HG03521 (cell line): Measurements from ENCODE around the gene WAC.
"Not testable (repeated sequence)": the region's sequence is repeated elsewhere in the genome, so short reads cannot be mapped to it uniquely, and the experiment has no call there.

ENCODE experiments used
- ATAC-seq: cut with Tn5 transposase; IDR thresholded peaks from one replicate; pipeline ENCODE4 v1.9.1; 2021; ENCODE audit warnings: mild to moderate bottlenecking, moderate library complexity; ENCODE audit not compliant: unreplicated experiment

WAC gene

DNA sequence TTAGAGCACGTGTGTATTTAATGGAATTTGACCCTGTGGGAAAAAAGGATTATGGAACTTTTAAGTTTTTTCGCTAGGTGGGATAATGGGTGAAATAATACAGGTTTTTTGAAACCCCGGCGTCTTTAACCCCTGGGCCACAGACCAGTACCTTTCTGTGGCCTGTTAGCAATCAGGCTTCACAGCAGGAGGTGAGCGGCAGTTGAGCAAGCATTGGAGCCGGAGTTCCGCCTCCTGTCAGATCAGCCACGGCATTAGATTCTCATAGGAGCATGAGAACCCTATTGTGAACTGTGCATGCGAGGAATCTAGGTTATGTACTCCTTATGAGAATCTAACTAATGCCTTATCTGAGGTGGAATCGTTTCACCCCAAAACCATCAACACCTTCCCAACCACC lies 28.6 kb downstream of the WAC start:
- ATAC-seq, result no peak

DNA sequence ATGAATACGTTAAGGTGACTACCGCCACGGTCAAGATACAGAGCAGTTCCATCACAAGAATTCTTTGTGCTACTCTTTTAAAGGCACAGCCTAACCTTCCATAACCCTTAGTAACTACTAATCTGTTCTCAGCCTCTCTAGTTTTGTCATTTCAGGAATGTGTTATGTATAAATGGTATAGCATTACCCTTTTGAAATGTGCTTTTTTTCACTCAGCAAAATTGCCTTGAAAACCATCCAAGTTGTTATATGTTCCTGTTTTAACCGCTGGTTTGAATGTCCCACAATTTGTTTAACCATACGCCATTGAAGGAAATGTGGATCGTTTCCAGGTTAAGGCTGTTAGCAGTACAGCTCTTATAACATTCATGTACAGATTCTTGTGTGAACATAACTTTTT lies 32.0 kb downstream of the WAC start:
- ATAC-seq, result no peak

DNA sequence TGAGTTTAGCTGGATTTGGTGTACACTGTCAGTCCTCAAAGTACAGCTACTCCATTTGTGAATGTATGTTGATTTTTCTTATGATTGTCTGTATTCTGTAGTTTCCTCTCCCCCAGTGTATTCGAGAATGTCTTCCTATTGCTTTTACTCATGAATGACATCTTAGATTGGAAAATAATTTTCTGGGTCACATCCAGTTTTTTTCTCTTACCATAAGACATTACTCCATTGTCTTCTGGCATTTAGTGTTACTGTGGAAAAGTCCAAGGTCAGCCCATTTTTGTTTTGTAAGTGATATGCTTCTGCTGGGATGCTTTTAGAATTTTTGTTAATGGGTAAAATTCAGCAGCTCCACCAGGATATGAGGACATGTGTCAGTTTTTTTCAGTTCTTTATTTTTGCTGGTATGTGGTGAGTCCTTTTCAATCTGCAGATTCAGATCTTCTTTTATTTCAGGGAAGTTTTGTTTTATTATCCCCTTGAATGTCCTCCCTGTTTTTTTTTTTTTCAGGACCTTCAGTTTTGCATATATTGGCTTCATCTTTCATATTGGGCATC lies 33.6 kb downstream of the WAC start:
- ATAC-seq, result no peak

DNA sequence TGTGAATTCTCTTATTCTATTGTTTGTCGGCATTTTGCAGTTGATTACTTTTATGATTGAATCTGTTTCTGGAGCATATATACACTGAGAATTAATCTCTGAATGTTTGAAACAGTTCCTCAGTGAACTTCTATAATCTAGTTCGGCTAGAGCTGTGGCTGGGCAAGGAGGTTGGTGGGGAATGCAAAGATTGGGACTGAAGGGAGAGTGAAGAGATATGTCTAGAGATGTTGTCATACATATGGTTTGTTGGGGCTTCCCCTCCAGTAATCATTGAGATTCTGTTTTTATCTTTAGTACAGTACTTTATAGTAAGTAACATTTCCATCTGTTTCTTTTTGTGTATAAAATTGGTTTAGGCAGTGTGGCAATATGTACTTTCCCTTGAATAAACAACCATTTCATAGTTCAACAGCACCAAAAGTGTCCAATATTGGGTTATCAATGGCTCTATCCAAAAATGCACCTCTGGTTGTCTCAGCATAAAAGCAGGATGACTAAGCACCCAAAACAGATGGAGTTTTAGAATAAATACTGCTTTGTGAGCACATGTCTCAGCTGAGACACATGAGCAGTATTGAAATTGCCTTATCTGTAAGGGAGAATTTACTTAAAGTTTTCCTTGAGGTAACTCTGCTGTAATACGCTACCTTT lies 36.7 kb downstream of the WAC start:
- no peak for ATAC-seq

DNA sequence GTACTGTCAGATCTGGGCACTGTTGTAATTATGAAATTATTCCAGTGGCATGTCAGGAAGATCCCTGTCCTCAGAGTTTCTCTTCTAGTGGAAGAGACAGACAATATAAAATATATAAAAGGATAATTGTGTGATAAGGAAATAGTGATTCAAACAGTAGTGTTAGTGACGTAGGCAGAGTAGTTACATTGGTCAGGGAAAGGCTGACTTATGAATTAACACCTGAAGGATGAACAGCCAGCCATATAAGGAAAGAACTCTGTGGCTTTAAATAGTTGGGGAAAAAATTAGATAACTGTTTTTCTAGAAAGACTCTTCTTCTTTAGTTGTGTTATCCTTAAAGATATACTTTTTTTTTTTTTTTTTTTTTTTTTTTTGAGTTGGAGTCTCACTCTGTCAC lies 37.7 kb downstream of the WAC start:
- no peak for ATAC-seq

DNA sequence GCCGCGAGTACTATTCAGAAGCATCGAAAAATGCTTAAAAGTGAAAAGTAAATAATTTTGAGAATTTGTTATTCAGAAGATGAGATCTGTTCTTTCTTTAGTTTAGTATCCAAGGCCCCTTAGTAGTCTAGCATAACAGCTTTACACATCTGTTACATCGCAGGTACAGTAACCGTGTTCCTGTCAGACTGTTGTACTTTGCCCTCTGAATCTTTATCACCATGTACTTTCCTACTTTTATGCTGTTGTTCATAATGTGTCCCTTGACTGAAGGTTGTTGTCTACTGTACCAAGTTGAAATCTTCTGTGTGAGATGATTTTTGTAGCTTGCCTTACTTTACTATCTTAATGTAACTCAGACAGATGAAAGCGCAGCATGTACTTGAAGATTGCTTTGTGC lies 38.3 kb downstream of the WAC start:
- ATAC-seq, result no peak

DNA sequence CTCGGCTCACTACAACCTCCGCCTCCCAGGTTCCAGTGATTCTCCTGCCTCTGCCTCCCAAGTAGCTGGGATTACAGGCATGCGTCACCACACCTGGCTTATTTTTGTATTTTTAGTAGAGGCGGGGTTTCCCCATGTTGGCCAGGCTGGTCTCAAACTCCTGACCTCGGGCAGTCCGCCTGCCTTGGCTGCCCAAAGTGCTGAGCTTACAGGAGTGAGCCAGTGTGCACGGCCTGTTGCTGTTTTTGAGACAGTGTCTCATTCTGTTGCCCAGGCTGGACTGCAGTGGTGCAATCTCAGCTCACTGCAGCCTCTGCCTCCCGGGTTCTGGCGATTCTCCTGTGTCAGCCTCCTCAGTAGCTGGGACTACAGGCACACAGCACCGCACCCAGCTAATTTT lies 41.3 kb downstream of the WAC start:
- ATAC-seq, result not testable (repeated sequence)

DNA sequence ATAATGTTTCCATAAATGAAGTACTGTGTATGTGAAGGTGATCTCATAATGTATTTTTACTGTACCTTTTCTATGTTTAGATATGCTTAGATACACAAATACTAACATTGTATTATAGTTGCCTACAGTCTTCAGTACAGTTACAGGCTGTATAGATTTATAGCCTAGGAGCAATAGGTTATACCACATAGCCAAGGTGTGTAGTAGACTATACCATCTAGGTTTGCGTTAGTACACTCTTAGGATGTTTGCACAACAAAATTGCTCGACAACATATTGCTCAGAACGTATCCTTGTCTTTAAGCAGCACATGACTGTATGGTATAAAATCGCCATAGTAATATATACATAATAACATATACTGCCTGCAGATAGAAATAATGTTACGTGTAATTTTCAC lies 42.9 kb downstream of the WAC start:
- no peak for ATAC-seq

DNA sequence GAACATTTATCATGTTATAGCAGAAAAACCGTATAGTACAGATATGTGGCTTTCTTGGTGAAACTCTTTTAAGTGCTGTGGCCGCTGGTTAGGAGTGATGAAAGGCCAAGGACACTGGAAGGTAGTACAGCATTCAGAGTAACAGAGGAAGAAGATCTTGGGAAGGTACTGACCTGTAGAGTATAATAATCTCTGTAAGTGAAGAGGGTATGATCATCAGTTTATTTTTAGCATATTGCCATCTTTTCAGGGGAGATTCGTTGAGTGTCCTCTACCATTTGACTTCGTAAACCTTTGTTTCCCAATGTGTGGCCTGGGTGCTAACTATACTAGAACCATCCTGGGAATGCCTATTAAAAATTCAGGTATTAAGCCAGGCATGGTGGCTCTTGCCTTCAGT lies 44.6 kb downstream of the WAC start:
- ATAC-seq, result no peak

DNA sequence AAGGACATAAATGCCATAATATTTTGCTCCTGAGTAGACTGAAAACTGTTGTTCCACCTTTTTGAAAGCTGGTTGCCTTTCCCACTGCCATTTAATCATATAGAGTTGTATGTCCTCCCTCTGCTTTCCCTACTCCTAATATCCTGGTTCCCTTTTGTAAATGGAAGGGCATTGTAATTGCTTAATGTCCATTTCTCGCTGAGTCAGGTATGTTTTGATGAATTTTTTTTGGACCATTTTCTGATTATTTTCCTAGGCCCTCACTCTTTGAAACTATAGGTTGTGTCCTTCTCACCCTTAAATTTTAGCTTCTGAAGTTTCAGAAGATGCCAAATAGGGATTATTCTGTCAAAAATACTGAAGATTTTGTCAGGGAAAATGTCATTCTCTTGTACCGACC lies 45.5 kb downstream of the WAC start:
- no peak for ATAC-seq

DNA sequence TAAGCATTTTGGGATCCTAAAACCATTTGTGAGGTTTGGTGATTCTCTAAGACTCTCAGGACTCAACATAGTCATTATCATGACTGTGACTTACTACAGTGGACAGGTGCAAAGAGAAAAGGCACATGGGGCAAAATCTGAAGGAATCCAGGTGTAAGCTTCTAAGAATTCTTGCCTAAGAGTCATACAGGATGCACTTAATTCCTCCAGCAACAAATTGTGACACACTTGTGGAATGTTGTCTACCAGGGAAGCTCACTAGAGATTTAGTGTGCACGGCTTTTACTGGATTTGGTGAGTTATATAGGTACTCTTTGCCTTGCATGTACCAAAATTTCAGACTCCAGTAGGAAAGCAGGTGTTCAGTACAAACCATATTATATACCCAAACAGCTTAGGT lies 47.9 kb downstream of the WAC start:
- no peak for ATAC-seq

DNA sequence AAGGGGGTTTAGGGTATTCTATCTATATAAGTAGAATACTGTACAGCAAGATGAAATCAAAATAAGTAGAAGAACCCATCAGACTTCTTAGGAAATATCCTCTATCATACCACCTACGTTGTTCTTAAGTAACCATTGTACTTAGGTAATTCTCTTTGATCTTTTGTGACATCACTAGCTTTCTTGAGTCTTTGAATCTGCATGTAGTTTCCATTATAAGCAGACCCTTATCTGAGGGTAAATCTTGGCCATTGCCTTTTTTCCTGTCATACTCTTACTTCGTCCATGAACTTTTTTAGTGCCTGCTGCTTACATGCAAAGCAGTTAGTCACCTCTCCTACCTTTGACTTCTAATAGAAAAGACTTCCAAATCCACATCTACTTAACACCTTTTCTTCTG lies 49.0 kb downstream of the WAC start:
- no peak for ATAC-seq

DNA sequence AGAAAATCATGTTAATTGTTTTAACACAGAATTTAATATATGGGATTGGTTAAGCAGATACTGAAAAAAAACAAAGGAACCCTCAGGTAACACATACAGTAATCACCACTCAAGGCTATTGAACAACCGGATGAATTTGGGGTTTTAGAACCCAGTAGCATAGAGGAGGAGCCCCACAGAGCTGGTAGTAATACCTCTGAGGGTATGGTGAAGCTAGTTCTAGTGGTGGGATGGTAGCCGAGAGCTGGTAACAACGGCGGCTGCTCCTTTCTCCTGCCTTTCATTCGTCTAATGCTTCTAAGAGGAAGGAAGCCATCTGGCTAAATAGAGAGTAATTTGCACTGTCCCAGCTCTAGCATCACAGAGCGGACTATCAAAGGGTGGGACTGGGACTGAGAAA lies 52.2 kb downstream of the WAC start:
- ATAC-seq, result no peak

DNA sequence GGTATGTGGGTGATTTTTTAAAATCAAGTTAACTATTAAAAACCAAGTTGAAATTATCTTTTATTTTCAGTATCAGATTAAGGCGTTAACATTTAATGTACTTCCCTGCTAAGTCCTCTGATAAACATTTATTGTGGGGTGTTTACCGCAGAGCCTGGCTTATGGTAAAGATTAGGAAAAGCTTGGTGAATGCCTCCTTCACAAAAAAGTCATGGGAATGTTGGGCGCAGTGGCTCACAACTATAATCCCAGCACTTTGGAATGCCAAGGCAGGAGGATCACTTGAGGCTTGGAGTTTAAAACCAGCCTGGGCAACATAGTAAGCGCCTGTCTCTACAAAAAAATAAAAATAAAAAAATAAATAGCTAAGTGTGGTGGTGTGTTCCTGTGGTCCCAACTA lies 53.3 kb downstream of the WAC start:
- no peak for ATAC-seq

DNA sequence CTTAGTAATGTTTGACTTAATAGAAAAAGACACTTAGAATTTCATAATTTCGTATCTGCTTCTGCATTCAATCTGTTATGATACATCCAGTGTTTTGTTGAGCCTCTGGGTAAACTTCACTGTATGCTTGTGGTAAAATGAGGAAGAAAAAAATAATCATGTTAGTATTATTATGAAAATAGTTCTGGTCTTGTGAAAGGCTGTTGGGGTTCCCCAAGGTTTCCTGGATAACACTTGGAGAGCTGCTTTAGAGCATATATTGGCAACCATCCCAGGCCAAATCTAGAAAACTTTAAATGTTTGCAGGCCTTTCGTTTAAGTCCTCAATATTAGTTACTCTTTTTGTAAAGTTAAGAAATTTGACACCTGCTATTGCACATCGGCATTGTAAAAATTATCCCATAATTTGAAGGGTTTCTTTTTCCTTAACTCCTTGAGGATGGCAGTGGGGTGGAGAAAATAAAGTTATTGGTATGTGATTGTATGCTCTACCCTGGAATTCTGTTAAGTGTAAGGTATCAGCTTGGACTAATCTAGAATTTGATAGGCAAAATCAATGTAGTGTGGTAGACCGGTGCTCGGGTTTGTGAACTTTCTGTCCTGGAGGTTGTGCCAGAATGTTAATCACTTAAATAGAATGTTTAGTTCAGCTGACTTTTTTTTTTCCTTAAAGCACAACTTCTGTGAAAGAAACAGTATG lies 54.5 kb downstream of the WAC start:
- no peak for ATAC-seq

DNA sequence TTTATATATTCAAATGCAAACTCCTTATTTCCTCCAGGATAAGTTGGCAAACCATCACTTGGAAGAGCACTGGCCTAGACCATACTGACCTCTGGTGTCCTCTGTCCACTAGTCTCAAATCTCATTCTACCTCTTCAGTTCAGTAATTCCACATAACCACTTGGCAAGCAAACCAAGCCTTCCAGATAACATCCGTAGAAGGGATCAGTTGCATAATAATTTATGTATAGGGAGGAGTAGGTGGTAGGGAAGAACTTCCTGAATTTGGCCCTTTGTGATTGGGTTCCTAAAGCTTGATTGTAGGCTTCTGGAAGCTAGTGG lies 55.0 kb downstream of the WAC start:
- no peak for ATAC-seq

DNA sequence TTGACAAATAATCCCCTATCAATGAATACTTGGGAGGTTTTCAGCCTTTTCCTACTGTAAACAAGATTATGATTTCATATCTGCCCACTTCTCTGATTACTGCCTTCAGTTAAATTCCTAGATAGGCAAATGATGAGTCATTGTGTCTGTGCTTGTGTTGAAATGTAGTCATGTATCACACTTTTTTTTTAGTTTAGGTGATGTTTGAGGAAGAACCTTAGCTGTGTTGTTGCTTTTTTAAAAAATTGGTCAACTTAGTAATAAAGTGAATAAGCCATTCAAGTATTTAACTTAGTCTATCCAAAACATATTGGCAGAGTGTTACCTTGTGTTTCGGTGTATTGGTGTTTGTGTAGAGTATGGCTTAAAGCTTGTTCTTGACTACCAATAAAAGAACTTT lies 60.0 kb downstream of the WAC start:
- no peak for ATAC-seq

DNA sequence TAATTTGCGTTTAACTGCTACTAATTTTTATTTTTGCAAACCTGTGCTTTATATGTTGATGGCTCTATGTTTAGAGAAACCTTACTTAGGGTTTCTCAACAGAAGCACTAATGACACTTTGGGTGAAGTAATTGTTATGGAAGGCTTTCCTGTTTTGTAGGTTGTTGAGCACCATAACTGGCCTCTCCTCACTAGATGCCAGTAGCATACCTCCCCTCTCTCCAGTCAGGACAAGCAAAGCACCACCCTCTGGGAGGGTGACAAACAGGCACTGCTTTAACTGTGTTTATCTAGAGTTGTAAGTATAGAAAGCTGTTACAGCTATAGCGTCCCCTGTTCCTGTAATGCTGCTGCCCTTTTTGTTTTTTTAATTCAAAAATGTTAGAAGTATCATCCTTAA lies 60.9 kb downstream of the WAC start:
- ATAC-seq, result no peak

DNA sequence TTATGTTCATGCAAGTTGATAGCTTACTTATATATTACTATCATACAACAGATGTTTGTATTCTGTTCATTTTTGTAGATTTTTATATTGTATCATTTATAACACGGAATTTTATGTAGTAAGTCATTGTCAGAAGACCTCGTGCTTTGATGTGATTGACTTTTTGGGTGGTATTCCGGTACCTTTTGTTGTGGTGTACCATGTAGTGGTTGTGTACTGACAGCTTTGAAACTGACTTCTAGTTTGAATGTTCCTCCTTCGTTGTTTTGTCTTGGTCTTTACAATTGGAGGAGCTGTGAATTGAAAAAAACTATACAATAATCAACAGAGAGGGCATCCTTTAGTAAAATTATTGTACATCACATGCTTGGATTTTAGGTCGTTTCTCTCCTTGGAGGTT lies 61.5 kb downstream of the WAC start:
- no peak for ATAC-seq

DNA sequence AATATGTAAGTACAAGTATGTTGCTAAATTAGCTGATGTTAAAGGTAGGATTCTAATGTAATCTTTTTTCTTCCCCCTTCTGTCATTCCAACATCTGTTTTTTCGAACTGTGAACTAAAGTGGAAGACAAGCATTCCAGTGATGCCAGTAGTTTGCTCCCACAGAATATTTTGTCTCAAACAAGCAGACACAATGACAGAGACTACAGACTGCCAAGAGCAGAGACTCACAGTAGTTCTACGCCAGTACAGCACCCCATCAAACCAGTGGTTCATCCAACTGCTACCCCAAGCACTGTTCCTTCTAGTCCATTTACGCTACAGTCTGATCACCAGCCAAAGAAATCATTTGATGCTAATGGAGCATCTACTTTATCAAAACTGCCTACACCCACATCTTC lies 62.7 kb downstream of the WAC start:
- ATAC-seq, result no peak

DNA sequence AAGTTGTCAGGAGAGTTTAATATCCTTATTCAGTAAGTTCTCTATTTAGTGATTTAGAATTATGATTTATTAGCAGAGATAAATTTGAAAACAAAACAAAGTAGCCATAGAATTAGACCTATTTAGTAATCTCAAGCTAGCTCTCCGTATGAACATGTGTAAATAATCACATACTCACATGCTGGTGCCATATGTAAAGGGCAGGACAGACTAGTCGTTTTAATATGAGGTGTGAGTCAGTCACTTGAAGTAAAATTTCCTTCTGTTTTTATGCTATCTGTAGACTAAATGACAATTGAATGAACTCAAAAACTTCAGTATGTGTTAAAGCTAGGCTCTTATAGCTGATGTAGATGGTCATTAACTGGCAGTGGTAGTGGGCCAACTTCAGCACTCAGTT lies 67.1 kb downstream of the WAC start:
- ATAC-seq, result no peak

DNA sequence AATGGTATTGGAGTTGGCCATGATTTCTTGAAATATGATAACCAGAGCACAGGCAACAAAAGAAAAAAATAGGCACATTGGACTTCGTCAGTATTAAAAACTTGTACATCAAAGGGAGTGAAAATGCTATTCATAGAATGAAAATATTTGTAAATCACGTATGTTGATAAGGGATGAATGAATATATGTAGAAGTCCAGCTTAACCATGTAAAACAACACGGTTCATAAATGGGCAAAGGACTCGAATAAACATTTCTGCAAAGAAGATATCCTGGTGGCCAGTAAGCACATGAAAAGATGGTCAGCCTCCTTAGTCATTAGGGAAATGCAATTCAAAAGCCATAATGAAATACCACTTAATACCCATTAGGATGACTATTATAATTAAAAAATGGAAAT lies 68.1 kb downstream of the WAC start:
- no peak for ATAC-seq
